IPS-18c (cell line): ENCODE results near the gene POU2F1.
A peak's percentile ranks its signal among the peaks of the same experiment; 100 is the strongest.
"Not testable (repeated sequence)": the region's sequence is repeated elsewhere in the genome, so short reads cannot be mapped to it uniquely, and the experiment has no call there.

ENCODE experiments used
- H3K4me3 ChIP-seq: 2 replicates; pipeline ENCODE4 v1.7.0; 2013; ENCODE audit warnings: low read depth, mild to moderate bottlenecking, low read length, moderate library complexity; ENCODE audit not compliant: insufficient read depth
- H3K9me3 ChIP-seq: one replicate; pipeline ENCODE4 v1.6.1; 2013; ENCODE audit warnings: mild to moderate bottlenecking, low read length, moderate library complexity; ENCODE audit not compliant: control insufficient read depth, insufficient read depth

The POU2F1 gene

DNA sequence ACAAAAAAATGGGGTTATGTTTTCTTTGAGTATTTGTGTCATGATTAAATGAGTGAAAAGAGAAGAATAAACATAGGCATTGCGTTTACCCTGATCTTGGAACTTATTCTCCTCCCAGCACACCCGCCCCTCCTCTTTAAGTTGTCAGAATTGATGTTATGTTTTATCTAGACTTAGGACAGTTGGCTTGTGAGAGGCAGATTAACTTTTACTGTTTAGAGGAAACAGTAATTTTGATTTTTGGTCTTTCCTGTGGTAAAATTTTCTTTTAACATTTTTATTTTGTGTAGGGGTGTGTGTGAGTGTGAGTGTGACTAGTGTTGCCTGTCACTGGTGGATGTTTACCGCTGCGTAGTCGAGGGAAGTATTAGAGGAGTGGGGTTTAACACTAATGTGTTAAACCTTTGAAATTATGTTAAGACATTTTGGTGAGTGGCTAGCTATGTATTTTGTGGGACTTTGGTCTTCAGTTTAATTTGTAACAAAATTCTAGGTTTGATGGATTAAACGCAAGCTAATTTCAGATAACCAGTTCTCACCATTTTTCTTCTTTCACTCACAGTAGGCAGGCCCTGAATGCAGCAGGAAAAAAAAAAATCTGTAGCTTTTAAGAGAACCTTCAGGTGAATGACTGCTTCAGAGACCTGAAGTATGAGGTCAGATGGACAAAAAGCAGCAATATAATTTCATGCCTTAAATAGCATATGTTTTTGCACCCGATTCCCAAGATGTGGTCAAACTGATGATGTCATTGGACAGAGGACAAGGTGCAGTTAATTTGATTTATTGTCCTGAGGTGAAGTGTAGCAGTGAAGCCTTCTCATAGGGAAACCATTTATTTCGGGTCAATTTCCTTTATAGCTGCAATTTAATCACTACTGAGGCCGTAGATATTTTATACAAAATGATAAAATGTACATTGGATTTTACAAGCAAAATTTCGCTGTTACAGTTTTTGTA is 2.7 kb downstream of the POU2F1 start:
- Histone ChIP-seq H3K9me3 (no peaks in the 10 kb centered on the region), H3K4me3 (peak overlapping the region; percentile 15; the same call in 1 of the 2 replicates)

GRCh38 chr1:167224734-167225235 is 4.1 kb downstream of the POU2F1 start:
- not testable (repeated sequence) for H3K4me3 ChIP-seq, H3K9me3 ChIP-seq

DNA sequence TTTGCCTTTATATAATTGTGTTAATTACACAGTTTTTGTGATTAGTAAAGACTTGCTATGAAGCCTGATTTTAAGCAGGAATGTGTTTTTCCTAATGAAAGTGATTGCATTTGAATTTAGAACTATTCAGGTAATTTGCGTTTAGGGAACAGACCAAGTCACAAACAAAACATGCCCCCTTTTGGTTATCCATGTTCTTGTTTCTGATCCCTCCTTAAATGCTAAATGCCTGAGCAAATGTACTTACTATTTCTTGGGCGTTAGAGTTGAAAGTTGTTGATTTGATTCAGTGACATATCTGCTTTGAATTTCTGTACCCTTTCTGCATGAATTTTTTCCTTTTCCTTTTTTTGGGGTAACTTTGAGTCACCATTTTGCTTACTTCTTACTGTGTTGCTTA is 5.2 kb downstream of the POU2F1 start:
- no peak overlapping the region for H3K4me3 ChIP-seq
- no peaks in the 10 kb centered on the region for H3K9me3 ChIP-seq

- H3K4me3 ChIP-seq = no peak overlapping the region
- H3K9me3 ChIP-seq = no peaks in the 10 kb centered on the region
These were observed 7.3 kb downstream of the POU2F1 start for GRCh38 chr1:167227934-167228378.

DNA sequence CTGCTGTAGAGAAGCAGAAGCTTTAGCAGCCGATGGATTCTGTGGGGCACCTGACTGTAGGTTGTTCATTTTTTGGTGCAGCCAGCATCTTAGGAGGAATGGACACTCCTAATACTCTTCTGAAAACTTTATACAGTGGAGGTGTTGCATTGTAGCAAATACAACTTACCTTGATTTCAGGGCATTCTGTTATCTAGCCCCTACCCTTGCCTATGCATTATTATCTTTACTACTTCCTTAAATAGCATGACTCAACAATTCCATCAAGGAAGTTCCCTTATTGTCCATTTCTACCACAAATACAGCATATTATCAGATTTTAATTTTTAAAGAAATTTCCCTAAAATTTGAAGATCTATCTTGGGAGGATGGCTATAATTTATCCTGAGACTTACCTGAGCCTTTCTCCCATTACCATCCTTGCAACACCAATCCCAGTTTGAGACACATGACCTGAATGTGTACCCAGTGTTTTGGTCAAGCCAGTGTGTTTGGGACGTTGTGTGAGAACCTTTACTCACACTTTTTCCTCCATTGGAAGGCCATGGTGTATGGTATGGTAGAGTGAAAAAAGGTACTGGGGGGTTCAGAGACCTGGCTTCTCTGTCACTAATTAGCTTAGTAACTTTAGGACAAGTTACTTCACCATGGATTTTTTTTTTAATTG is 9.2 kb downstream of the POU2F1 start:
- no peaks in the 10 kb centered on the region for H3K9me3 ChIP-seq

GRCh38 chr1:167230437-167230836 is 9.8 kb downstream of the POU2F1 start:
- Histone ChIP-seq H3K9me3 (no peaks in the 10 kb centered on the region), H3K4me3 (no peak overlapping the region)

More for the DNA sequence above, 9.2 kb downstream of the POU2F1 start:
- no peak overlapping the region for H3K4me3 ChIP-seq

DNA sequence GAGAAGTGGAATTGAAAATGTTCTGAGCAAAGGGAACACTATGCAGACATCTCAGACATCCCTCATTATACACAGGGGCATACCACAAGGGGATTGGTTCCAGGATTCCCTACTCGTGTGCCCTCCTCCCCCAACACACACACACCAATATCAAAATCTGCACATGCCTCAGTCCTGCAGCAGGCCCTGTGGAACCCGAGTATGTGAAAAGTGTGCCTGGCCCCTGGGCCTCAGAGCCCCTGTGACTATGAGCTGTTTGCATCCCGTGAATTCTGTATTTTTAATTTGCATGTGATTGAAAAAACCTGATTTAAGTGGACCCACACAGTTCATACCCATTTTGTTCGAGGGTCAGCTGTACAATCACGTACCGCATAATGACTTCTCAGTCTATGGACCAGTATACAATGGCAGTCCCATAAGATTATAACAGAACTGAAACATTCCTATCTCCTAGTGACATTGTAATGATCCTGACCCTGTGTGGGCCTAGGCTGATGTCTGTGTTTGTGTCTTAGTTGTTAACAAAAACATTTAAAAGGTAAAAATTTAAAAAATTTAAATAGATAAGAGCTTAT is 11.3 kb downstream of the POU2F1 start:
- H3K4me3 ChIP-seq = no peak overlapping the region
- H3K9me3 ChIP-seq = no peaks in the 10 kb centered on the region

DNA sequence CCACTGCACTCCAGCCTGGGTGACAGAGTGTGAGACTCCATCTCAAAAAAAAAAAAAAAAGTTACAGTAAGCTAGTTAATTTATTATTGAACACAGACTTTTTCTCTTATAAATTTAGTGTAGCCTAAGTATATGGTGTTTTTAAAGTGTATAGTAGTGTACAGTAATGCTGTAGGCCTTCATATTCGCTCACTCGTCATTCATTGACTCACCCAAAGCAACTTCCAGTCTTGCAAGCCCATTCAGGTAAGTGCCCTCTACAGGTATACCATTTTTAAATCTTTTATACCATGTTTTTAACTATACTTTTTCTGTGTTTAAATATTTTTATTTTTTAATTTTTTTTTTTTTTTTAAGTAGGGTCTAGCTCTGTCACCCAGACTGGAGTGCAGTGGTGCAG is 12.1 kb downstream of the POU2F1 start:
- Histone ChIP-seq H3K4me3 (no peak overlapping the region), H3K9me3 (no peaks in the 10 kb centered on the region)

DNA sequence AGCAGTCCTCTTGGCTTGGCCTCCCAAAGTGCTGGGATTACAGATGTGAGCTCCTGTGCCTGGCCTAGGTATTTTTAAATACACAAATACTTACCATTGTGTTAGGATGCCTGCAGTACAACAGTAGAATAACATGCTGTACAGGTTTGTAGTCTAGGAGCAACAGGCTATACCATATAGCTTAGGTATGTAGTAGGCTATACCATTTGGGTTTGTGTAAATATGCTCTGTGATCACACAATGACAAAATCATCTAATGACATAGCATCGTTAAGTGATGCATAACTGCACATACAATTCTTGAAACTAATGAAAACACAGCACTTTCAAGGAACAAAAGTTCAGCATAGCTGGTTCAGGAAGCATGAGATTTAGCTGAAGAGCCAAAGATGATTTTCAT is 12.7 kb downstream of the POU2F1 start:
- no peak overlapping the region for H3K4me3 ChIP-seq
- H3K9me3 ChIP-seq = no peaks in the 10 kb centered on the region

DNA sequence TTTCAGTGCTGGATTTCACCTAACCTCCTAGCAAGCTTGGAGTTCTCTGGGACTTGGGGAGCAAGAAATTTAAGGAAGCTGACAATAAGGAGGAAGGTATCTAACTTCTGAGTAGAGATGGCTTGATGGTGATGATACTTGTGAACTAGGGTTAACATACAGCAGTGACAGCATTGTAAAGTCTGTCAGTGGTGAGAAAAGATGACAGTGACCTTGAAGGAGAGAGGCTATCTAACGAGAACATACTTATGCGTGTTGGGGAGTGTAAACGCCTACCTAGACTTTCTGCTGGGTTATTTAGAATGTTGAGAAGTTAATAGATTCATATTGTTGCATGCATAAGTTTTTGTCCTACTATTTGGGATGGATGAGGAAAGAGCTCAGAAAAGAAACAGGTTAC is 16.3 kb downstream of the POU2F1 start:
- H3K4me3 ChIP-seq = no peak overlapping the region
- H3K9me3 ChIP-seq = no peaks in the 10 kb centered on the region

DNA sequence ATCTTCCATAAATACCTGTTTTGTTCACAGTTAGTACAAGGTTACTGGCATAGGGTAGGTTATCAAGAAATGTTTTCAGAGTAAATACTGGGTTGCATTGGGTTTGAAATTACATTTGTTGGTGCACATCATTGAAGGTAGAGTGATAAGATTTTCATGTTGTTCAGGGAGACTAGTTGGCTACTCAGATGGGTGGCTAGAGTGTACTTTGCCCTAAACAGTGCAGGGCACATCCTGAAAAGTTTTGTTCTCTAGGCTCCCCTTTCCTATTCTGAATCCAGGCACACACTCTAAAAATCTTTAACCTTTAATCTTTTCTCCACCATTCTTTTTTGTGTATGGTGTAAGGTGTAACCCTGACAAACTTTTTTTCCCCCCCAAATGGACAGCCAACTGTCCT is 18.0 kb downstream of the POU2F1 start:
- no peak overlapping the region for H3K4me3 ChIP-seq

DNA sequence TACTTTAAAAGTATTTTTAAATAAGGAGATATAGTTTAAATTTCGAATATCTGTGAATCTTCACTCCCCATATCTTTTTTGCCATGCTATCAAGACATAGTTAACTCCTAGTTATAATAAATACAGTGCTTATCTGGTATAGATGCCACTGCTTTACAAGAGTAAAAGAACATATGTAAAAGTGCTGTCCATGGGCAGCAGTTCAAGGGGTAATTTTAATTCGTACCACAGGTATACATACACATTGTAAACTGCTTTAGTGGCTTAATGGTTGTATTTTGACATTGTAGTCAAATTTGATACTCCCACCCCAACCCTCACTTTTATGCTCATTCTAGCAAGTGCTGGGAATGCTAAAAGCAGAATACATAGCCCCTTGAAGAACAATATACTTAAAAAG is 18.6 kb downstream of the POU2F1 start:
- H3K4me3 ChIP-seq = no peak overlapping the region
- H3K9me3 ChIP-seq = no peaks in the 10 kb centered on the region

More for the DNA sequence above, 18.0 kb downstream of the POU2F1 start:
- no peaks in the 10 kb centered on the region for H3K9me3 ChIP-seq

GRCh38 chr1:167244244-167244643 is 23.6 kb downstream of the POU2F1 start:
- no peaks in the 10 kb centered on the region for H3K9me3 ChIP-seq
- H3K4me3 ChIP-seq = no peak overlapping the region

DNA sequence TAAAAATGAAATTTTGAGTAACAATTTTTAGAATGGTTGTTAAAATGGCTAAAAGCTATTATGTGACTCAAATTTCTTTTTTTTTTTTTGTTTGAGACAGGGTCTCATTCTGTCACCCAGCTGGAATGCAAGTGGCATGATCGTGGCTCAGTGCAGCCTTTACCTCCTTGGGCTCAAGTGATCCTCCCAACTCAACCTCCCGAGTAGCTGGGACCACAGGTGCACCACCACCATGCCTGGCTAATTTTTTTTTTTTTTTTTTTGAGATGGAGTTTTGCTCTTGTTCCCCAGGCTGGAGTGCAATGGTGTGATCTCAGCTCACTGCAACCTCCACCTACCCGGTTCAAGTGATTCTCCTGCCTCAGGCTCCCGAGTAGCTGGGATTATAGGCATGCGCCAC is 24.5 kb downstream of the POU2F1 start:
- not testable (repeated sequence) for H3K4me3 ChIP-seq, H3K9me3 ChIP-seq

- Histone ChIP-seq H3K9me3 (no peaks in the 10 kb centered on the region), H3K4me3 (no peak overlapping the region)
These were observed 26.3 kb downstream of the POU2F1 start for GRCh38 chr1:167246971-167247370.

DNA sequence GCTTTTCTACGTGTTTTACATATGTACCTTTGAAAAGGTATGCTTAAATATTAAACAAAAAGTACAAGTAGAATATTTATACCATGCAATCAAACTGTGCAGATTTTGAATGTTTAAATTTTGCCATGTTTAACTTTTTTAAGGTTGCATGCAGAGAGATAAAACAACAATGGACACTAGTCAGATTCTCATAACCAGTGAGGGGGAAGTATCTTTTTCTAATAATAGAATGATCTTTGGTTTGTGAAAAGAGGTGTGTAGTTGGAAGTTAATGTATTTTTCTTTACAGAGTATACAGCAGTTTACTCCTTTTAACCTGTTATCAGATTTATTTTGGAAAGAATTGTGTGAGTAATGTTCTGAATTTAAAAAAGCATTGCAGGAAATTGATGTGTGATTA is 27.1 kb downstream of the POU2F1 start:
- no peak overlapping the region for H3K4me3 ChIP-seq

GRCh38 chr1:167248707-167249642 is 28.3 kb downstream of the POU2F1 start:
- no peaks in the 10 kb centered on the region for H3K9me3 ChIP-seq
- H3K4me3 ChIP-seq = no peak overlapping the region

More for the DNA sequence above, 27.1 kb downstream of the POU2F1 start:
- H3K9me3 ChIP-seq = no peaks in the 10 kb centered on the region
